ENCODE data around the gene SMARCB1.

SMARCB1 gene

GRCh38 chr22:23804781-23805291 is 18.1 kb downstream of the SMARCB1 start:
- no peak for DNase-seq

- DNase-seq: no peak
Observed at GRCh38 chr22:23806837-23807236, 20.1 kb downstream of the SMARCB1 start.

GRCh38 chr22:23812378-23812777 is 25.6 kb downstream of the SMARCB1 start:
- DNase-seq: no peak

- DNase-seq: no peak
Observed at GRCh38 chr22:23815541-23816155, 28.9 kb downstream of the SMARCB1 start.

GRCh38 chr22:23816156-23816976 is 29.6 kb downstream of the SMARCB1 start:
- no peak for DNase-seq

GRCh38 chr22:23817146-23817545 is 30.4 kb downstream of the SMARCB1 start:
- no peak for DNase-seq

- DNase-seq: no peak
Observed at GRCh38 chr22:23818541-23818940, 31.8 kb downstream of the SMARCB1 start.

- no peak for DNase-seq
Observed at GRCh38 chr22:23820748-23821211, 34.0 kb downstream of the SMARCB1 start.

- no peak for DNase-seq
Observed at GRCh38 chr22:23822101-23822671, 35.4 kb downstream of the SMARCB1 start.

GRCh38 chr22:23823331-23823791 is 36.6 kb downstream of the SMARCB1 start:
- DNase-seq: no peak

GRCh38 chr22:23824476-23825245 is 37.9 kb downstream of the SMARCB1 start:
- no peak for DNase-seq

GRCh38 chr22:23825246-23825905 is 38.6 kb downstream of the SMARCB1 start:
- DNase-seq: no peak

- no peak for DNase-seq
Observed at GRCh38 chr22:23826510-23827350, 40.0 kb downstream of the SMARCB1 start.

- DNase-seq: no peak
Observed at GRCh38 chr22:23827351-23827995, 40.7 kb downstream of the SMARCB1 start.

GRCh38 chr22:23828800-23829680 is 42.3 kb downstream of the SMARCB1 start:
- no peak for DNase-seq

GRCh38 chr22:23829845-23830372 is 43.1 kb downstream of the SMARCB1 start:
- DNase-seq: no peak

GRCh38 chr22:23831261-23831660 is 44.5 kb downstream of the SMARCB1 start:
- no peak for DNase-seq

- DNase-seq: no peak
Observed at GRCh38 chr22:23831781-23832180, 45.0 kb downstream of the SMARCB1 start.

GRCh38 chr22:23832226-23833016 is 45.7 kb downstream of the SMARCB1 start:
- no peak for DNase-seq
